Esophagus muscularis mucosa (tissue), 4 donors: Measurements from ENCODE around the gene PVR. TPM values are rescaled to one million over a fixed set of nuclear protein-coding genes. Genes with fewer than 3 reads are reported as not detected.
A peak's percentile ranks its signal among the peaks of the same experiment; 100 is the strongest.
"Not testable (repeated sequence)": the region's sequence is repeated elsewhere in the genome, so short reads cannot be mapped to it uniquely, and the experiment has no call there.

Experiments used
- DNase-seq: peaks from one replicate; pipeline ENCODE4 v3.0.0-alpha.2; 2017; ENCODE audit errors: extremely low spot score
- H3K27ac ChIP-seq, 4 donors: fragments of 200-600 bp; sonication (generic); replicated peaks in 1 of 4; 1 replicate in 3 of 4; 2 replicates in 1 of 4; pipeline ENCODE4 v1.5.1; 2016 to 2019; ENCODE audit warnings: mild to moderate bottlenecking in 1 of 4
- H3K27me3 ChIP-seq, 4 donors: fragments of 200-600 bp; sonication (generic); one replicate each; pipeline versions ENCODE4 v1.5.1 to v1.6.0; 2016 to 2019
- H3K36me3 ChIP-seq, 4 donors: fragments of 200-600 bp; sonication (generic); one replicate each; pipeline ENCODE4 v1.5.1; 2016 to 2019
- H3K4me1 ChIP-seq, 4 donors: fragments of 200-600 bp; sonication (generic); one replicate each; pipeline ENCODE4 v1.5.1; 2016 to 2019
- H3K4me3 ChIP-seq, 4 donors: fragments of 200-600 bp; sonication (generic); 1 replicate in 2 of 4; 2 replicates in 2 of 4; pipeline ENCODE4 v1.5.1; 2016 to 2019; ENCODE audit warnings: mild to moderate bottlenecking in 4 of 4, moderate library complexity in 1 of 4
- H3K9me3 ChIP-seq, 4 donors: fragments of 200-600 bp; sonication (generic); 1 replicate in 3 of 4; 2 replicates in 1 of 4; pipeline ENCODE4 v1.5.1; 2016 to 2019
- EP300 ChIP-seq: sonication (generic); formaldehyde crosslinking; IDR thresholded peaks from one replicate; pipeline ENCODE4 v1.6.1; 2017; ENCODE audit warnings: antibody characterized with exemption
- POLR2A ChIP-seq: fragments of 450-650 bp; IDR thresholded peaks from one replicate; pipeline ENCODE4 v1.6.1; 2017; ENCODE audit warnings: antibody characterized with exemption, moderate library complexity, mild to moderate bottlenecking, low read depth
- POLR2AphosphoS5 ChIP-seq, 2 donors: sonication (generic); formaldehyde crosslinking; IDR thresholded peaks; one replicate each; pipeline ENCODE4 v1.6.1; 2017; ENCODE audit warnings: antibody characterized with exemption in 2 of 2
- WGBS: methylation state at CpG from one replicate; pipeline ENCODE4 v1.1.5; 2018; 5-methylcytosine and 5-hydroxymethylcytosine counted together
- intact Hi-C: fragments of 100-400 bp; cut with DNase I; formaldehyde crosslinking; loops from one replicate; pipeline ENCODE4 v1.15.1; 2023
- total RNA-seq, 4 donors: library from RNA; depleted of rRNA; stranded (reverse); fragments of >200 nt; gene quantifications; one replicate each; pipeline versions ENCODE4 v1.1.0 to v1.2.1, GENCODE V29; 2016
- TF ChIP-seq, protein P1 (sequence below), 3 experiments: fragments of 200-600 bp in 2 of 3; fragments of 450-650 bp in 1 of 3; sonication (generic) in 2 of 3; IDR thresholded peaks; one replicate each; pipeline ENCODE4 v1.5.1; 2017 to 2019; ENCODE audit warnings: antibody characterized with exemption in 3 of 3, mild to moderate bottlenecking in 2 of 3, moderate library complexity in 1 of 3

The PVR gene
- total RNA-seq, 4 donors from 2014 or later = 20.8 to 58.3 (median 49.0) TPM

DNA sequence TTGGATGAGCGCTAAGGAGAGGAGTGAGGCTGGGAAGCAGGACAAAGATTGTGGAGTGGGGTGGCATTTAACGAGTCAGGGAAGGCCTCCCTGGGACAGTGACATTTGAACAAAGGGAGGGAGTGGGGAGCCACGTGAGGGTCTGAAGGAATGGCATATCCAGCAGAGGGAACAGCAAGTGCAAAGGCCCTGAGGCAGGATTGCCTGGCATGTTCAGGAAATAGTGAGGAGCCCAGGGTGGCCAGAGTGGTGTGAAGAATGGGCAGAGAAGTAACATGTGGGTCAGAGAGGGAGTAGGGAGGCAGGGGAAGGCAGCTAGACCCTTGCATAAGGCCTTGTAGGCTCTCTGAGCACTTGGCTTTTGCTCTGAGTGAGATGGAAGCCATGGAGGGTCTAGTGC, 14.9 kb upstream of the PVR start:
- DNase-seq = no peak
- peaks cover 8 to 17% (median 13%) of the 10 kb centered on the region in 4 donors for H3K4me1 ChIP-seq
- intact Hi-C loops = no loop called here
- no peak overlapping the region for H3K27ac ChIP-seq
- no peak overlapping the region for H3K4me3 ChIP-seq
- WGBS = 88% methylated on average over 3 of the region's 3 CpGs
- no peaks in the 10 kb centered on the region for H3K27me3 ChIP-seq
- no peaks in the 10 kb centered on the region for H3K36me3 ChIP-seq
- H3K9me3 ChIP-seq = no peaks in the 10 kb centered on the region
- TF ChIP-seq POLR2AphosphoS5 (IDR thresholded peaks at IDR 0.05) (no peak), POLR2A (no peak), EP300 (no peak)
- TF ChIP-seq, protein P1, sequence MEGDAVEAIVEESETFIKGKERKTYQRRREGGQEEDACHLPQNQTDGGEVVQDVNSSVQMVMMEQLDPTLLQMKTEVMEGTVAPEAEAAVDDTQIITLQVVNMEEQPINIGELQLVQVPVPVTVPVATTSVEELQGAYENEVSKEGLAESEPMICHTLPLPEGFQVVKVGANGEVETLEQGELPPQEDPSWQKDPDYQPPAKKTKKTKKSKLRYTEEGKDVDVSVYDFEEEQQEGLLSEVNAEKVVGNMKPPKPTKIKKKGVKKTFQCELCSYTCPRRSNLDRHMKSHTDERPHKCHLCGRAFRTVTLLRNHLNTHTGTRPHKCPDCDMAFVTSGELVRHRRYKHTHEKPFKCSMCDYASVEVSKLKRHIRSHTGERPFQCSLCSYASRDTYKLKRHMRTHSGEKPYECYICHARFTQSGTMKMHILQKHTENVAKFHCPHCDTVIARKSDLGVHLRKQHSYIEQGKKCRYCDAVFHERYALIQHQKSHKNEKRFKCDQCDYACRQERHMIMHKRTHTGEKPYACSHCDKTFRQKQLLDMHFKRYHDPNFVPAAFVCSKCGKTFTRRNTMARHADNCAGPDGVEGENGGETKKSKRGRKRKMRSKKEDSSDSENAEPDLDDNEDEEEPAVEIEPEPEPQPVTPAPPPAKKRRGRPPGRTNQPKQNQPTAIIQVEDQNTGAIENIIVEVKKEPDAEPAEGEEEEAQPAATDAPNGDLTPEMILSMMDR (IDR thresholded peaks at IDR 0.05) = no peak

DNA sequence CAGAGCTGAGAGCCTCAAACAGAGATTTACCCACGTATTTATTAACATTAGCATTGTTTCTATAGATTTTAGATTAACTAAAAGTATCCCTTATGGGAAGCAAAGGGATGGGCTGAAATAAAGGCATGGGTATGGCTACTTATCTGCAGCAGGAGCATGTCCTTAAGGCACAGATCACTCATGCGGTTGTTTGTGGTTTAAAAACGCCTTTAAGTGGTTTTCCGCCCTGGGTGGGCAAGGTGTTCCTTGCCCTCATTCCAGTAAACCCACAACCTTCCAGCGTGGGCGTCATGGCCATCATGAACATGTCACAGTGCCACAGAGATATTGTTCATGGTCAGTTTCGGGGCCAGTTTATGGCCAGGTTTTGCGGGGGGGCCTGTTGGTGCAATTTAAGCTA, 12.1 kb upstream of the PVR start:
- 80% methylated on average over 6 of the region's 8 CpGs for WGBS
- H3K27me3 ChIP-seq, H3K27ac ChIP-seq, H3K9me3 ChIP-seq, intact Hi-C loops, DNase-seq, H3K4me3 ChIP-seq, H3K36me3 ChIP-seq: not testable (repeated sequence)
- H3K4me1 ChIP-seq = peaks cover 4 to 11% (median 4%) of the 10 kb centered on the region in 4 donors

DNA sequence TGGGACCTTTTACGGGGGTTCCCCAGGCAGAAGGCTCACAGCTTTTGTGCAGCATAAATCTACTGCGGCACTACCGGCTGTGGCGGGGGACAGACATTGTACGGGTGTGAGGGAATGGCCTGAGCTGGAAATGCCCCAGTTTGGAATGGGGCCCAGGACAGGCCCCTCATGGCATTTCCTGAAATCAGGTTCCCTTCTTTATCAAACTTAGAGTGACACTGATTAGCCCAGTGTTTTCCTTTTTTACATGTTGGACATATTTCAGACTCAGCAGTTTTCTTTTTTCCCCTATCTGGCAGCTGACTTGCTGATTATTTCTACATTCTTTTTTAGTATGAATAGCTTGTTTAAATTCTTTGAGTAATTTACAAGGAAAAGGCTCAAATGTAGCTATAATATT, 9.7 kb upstream of the PVR start:
- H3K4me3 ChIP-seq = peak overlapping the region in 1 of 4 donors; percentile 4
- DNase-seq, intact Hi-C loops, H3K9me3 ChIP-seq, H3K27ac ChIP-seq, H3K36me3 ChIP-seq, H3K27me3 ChIP-seq, H3K4me1 ChIP-seq: not testable (repeated sequence)
- 36% methylated on average over 5 of the region's 5 CpGs for WGBS

DNA sequence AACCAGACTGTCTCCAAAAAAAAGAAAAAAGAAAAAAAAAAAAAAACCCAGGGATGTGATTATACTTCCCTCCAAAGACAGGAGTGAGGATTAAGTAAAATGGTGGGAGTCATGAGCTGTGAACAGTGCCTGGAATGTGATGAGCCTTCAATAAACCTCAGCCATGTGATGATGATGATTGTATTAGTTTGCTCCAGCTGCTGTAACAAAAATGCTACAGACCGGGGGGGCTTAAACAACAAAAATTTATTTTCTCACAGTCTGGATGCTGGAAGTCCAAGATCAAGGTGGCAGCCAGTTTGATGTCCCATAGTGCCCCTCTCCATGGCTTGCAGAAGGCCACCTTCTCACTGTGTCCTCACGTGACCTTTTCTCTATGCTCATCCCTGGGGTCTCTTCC, 8.9 kb upstream of the PVR start:
- 91% methylated on average over 2 of the region's 2 CpGs for WGBS

DNA sequence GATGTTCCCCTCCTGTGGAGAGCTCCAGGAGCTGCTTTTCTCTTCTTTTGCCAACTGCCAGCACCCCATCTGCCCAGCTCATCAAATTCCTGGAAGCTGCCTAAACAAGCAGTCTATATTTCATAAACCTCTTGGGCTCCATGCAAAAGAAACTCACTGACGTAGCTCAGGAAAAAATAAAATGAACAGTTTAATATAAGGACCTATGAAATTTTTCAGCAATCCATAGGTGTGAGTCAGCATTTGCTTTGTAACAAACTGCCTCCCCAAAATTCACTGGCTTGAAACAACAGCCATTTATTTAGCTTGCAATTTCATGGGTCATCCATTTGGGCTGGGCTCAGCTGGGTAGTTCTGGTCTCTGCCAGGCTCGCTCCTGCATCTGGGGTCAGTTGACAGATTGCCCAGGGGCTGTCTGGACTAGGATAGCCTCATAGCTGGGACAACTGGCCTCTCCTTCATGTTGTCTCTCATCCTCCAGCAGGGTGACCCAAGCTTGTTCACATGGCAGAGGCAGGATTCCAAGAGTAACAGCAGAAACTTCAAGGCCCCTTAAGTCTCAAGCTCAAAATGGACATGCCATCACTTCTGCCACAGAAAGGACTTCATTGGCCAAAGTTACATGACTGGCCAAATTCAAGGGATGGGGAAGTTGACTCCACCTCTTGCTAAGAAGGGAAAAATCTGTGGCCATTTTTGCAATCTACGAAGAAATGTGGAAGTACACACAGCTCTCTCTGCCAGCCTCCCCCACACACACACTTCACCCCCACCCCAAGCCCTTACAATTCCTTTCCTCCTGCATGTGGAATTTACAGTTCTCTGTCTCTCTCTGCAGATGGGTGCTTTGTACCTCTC, 7.9 kb upstream of the PVR start:
- Histone ChIP-seq H3K4me1 (peaks cover 0 to 10% (median 0%) of the 10 kb centered on the region in 4 donors), H3K36me3 (no peaks in the 10 kb centered on the region), H3K27ac (no peak overlapping the region), H3K4me3 (no peak overlapping the region), H3K9me3 (no peaks in the 10 kb centered on the region), H3K27me3 (no peaks in the 10 kb centered on the region)
- intact Hi-C loops = no loop called here
- no peak for DNase-seq
- TF ChIP-seq, protein P1 (IDR thresholded peaks at IDR 0.05) = no peak
- TF ChIP-seq POLR2AphosphoS5 (IDR thresholded peaks at IDR 0.05) = no peak
- no peak for TF ChIP-seq EP300
- no peak for TF ChIP-seq POLR2A
- 77% methylated on average over 3 of the region's 3 CpGs for WGBS

More for the DNA sequence above, 8.9 kb upstream of the PVR start:
- no peaks in the 10 kb centered on the region for H3K9me3 ChIP-seq
- no peaks in the 10 kb centered on the region for H3K36me3 ChIP-seq
- no peak overlapping the region for H3K4me3 ChIP-seq
- no peak overlapping the region for H3K27ac ChIP-seq
- DNase-seq = no peak
- no peak for TF ChIP-seq POLR2A
- TF ChIP-seq EP300 = no peak
- TF ChIP-seq POLR2AphosphoS5 (IDR thresholded peaks at IDR 0.05) = no peak
- TF ChIP-seq, protein P1 (IDR thresholded peaks at IDR 0.05) = no peak
- H3K4me1 ChIP-seq = peaks cover 0 to 7% (median 0%) of the 10 kb centered on the region in 4 donors
- H3K27me3 ChIP-seq = no peaks in the 10 kb centered on the region
- intact Hi-C loops = no loop called here
